Purkinje cell (primary cell): ENCODE results near the gene SESN3. TPM values are rescaled to one million over a fixed set of nuclear protein-coding genes. Genes with fewer than 3 reads are reported as not detected.

Source experiments
- polyA plus RNA-seq: library from polyadenylated mRNA; unstranded; fragments of >200 nt; fragmentation: Nextera tagmentation; gene quantifications from 2 replicates; pipeline ENCODE4 v1.2.1, GENCODE V29; 2014

SESN3 gene, protein sequence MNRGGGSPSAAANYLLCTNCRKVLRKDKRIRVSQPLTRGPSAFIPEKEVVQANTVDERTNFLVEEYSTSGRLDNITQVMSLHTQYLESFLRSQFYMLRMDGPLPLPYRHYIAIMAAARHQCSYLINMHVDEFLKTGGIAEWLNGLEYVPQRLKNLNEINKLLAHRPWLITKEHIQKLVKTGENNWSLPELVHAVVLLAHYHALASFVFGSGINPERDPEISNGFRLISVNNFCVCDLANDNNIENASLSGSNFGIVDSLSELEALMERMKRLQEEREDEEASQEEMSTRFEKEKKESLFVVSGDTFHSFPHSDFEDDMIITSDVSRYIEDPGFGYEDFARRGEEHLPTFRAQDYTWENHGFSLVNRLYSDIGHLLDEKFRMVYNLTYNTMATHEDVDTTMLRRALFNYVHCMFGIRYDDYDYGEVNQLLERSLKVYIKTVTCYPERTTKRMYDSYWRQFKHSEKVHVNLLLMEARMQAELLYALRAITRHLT
- 15.6 and 26.0 TPM in 2 replicates for polyA plus RNA-seq

DNA sequence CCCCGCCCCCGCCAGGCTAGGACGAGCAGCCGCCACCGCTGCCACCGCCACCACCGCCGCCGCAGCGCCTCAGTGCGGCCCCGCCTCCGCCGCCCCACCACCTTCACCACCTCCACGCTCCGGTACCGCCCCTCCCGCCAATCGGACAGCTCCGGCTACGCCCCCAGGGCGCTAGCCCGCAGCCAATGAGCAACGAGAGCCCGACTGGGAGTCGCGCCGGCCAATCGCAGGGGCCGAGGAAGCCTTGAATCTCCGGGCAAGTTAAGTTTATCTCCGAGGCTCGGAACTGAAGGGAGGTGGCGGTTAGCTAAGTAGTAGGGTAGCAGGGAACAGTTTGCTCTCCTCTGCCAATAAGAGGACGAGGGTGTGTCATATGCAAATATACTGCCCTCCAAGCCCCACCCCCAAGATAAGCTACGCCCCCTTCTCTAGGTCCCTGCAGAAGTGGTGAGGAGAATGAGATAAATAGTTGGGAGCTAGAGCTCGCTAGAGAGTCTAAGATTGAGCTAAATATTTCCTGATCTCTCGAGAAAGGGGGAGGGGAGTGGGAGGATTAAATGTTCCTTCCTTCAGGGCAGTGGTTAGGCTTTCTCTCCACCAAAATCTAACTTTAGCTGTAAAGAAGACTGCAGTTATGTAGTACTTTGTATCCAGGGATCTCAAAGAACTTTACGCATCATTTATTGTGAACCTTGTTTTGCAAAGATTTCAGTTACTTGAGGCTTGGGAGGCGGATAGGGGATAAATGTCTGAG is at the start of gene SESN3:
SESN3 (minus strand) TSS at position 76 of the 754 bp plus-strand sequence. CDS start 342 bp downstream, outside the sequence.

Other genes with a start within 250 kb of the SESN3 start
- gene KDM4E, start 205.9 kb downstream of the SESN3 start, polyA plus RNA-seq = not detected in 2 replicates
- not detected in 2 replicates for gene KDM4F, start 181.8 kb downstream of the SESN3 start, polyA plus RNA-seq
- 32.9 and 65.5 TPM in 2 replicates for gene SRSF8, start 164.3 kb downstream of the SESN3 start, polyA plus RNA-seq
- gene ENDOD1, start 141.4 kb downstream of the SESN3 start, polyA plus RNA-seq = 15.9 and 23.5 TPM in 2 replicates